Epidermal melanocyte (primary cell): ENCODE measurements around the gene PARN.
"Not testable (repeated sequence)": the region's sequence is repeated elsewhere in the genome, so short reads cannot be mapped to it uniquely, and the experiment has no call there.

Source experiments
- DNase-seq: peaks from one replicate; pipeline ENCODE4 v3.0.0; 2011; ENCODE audit warnings: low spot score; ENCODE audit not compliant: insufficient read length

Gene PARN

GRCh38 chr16:14403001-14403389 lies 227.1 kb downstream of the PARN start:
- not testable (repeated sequence) for DNase-seq

GRCh38 chr16:14402114-14403000 lies 227.7 kb downstream of the PARN start:
- not testable (repeated sequence) for DNase-seq

- not testable (repeated sequence) for DNase-seq
These were observed 228.4 kb downstream of the PARN start for GRCh38 chr16:14401711-14402061.

- not testable (repeated sequence) for DNase-seq
These were observed 228.9 kb downstream of the PARN start for GRCh38 chr16:14400978-14401710.

GRCh38 chr16:14400285-14400977 lies 229.6 kb downstream of the PARN start:
- DNase-seq, result no peak

- no peak for DNase-seq
These were observed 230.4 kb downstream of the PARN start for GRCh38 chr16:14399378-14400284.

- no peak for DNase-seq
These were observed 231.9 kb downstream of the PARN start for GRCh38 chr16:14398014-14398717.

GRCh38 chr16:14395710-14396304 lies 234.3 kb downstream of the PARN start:
- not testable (repeated sequence) for DNase-seq

GRCh38 chr16:14394834-14395233 lies 235.2 kb downstream of the PARN start:
- DNase-seq, result no peak

- no peak for DNase-seq
These were observed 237.1 kb downstream of the PARN start for GRCh38 chr16:14392960-14393359.

GRCh38 chr16:14389359-14389758 lies 240.7 kb downstream of the PARN start:
- no peak for DNase-seq

GRCh38 chr16:14388243-14388642 lies 241.8 kb downstream of the PARN start:
- no peak for DNase-seq

GRCh38 chr16:14386115-14386514 lies 243.9 kb downstream of the PARN start:
- no peak for DNase-seq
